Measurements from ENCODE around the gene STK24.

The STK24 gene

DNA sequence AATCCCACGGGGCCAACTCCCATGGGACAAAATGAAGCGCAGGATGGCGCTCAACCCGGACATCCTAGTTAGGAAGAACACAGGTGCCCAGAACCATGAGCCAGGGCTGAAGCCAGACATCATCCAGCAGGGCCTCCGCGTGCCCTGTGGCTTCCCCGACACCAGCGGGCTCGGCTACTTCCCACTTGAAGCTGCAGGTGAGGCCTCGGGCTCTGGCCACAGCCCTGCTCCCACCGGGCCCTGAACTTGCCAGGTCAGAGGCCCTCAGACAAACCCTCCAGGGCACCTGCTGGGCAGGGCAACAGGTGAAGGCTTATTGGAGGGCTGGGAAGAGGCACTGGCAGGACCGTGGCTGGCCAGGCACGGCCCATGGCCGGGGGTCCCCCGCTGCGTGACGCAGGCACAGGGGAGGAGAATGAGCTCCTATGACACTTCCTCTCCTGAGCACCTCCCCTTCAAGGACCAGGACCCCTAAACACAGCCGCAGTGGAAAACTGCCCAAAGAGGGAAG lies 117.7 kb downstream of the STK24 start:
- H3K4me1 ChIP-seq (ENCODE audit: low read length) = no peaks in the 10 kb centered on the region
- no peak overlapping the region for H3K9ac ChIP-seq (ENCODE audit: low read length)
- H3K4me3 ChIP-seq (ENCODE audit: low read length) = no peak overlapping the region
- no peaks in the 10 kb centered on the region for H3K9me2 ChIP-seq (replicated peaks; ENCODE audit: insufficient read depth, low read length)
- H3K9me3 ChIP-seq (replicated peaks; ENCODE audit: insufficient read depth, low read length) = no peaks in the 10 kb centered on the region
- H2AFZ ChIP-seq (ENCODE audit: low read length) = no peak overlapping the region
- DNase-seq = no peak
- no peak for TF ChIP-seq EZH2 (optimal IDR thresholded peaks at IDR 0.05; ENCODE audit: low read depth, low read length)
- TF ChIP-seq EZH2phosphoT487 (IDR thresholded peaks at IDR 0.05; ENCODE audit: low read length) = no peak
- TF ChIP-seq, protein P1, sequence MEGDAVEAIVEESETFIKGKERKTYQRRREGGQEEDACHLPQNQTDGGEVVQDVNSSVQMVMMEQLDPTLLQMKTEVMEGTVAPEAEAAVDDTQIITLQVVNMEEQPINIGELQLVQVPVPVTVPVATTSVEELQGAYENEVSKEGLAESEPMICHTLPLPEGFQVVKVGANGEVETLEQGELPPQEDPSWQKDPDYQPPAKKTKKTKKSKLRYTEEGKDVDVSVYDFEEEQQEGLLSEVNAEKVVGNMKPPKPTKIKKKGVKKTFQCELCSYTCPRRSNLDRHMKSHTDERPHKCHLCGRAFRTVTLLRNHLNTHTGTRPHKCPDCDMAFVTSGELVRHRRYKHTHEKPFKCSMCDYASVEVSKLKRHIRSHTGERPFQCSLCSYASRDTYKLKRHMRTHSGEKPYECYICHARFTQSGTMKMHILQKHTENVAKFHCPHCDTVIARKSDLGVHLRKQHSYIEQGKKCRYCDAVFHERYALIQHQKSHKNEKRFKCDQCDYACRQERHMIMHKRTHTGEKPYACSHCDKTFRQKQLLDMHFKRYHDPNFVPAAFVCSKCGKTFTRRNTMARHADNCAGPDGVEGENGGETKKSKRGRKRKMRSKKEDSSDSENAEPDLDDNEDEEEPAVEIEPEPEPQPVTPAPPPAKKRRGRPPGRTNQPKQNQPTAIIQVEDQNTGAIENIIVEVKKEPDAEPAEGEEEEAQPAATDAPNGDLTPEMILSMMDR (IDR thresholded peaks at IDR 0.05; ENCODE audit: low read length) = no peak
- 0 out of 2 replicates have a peak, but pooled peaks cover 5% of the 10 kb centered on the region for H3K36me3 ChIP-seq (replicated peaks; ENCODE audit: insufficient read depth, low read length)
- H3K27me3 ChIP-seq (replicated peaks; ENCODE audit: insufficient read depth, low read length) = no peaks in the 10 kb centered on the region
- no peaks in the 10 kb centered on the region for H4K20me1 ChIP-seq (ENCODE audit: insufficient read depth, low read length)
- H3F3A ChIP-seq (ENCODE audit: insufficient read depth, low read length) = no peaks in the 10 kb centered on the region
- no peak overlapping the region for H3K27ac ChIP-seq (ENCODE audit: low read length)
- H3K4me2 ChIP-seq (ENCODE audit: low read depth, low read length) = no peak overlapping the region
- peaks cover 19% of the 10 kb centered on the region for H3K79me2 ChIP-seq (ENCODE audit: low read length)

DNA sequence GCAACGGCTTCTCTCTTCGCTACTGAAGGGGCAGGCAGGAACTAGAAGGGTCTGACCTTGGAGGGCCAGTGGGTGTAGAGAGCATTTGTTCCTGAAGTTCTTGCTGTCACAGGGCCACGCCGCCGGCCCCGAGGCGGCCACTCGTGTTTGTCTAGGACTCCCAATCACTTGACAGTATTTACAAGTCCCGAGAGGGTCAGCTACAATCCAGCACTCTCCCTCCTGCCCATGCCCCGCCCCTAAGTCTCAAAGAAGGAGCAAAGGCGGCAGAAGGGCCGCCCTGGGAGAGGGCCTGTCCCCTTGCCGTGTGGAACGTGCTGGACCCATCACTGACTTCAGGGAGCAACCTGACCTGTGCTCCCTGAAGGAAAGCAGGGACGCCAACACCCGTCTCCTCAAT lies 118.5 kb downstream of the STK24 start:
- Histone ChIP-seq H3K79me2 (ENCODE audit: low read length) (peaks cover 13% of the 10 kb centered on the region), H3K4me1 (ENCODE audit: low read length) (no peaks in the 10 kb centered on the region), H3F3A (ENCODE audit: insufficient read depth, low read length) (no peaks in the 10 kb centered on the region), H3K4me2 (ENCODE audit: low read depth, low read length) (no peak overlapping the region), H3K4me3 (ENCODE audit: low read length) (no peak overlapping the region), H3K27ac (ENCODE audit: low read length) (no peak overlapping the region), H3K36me3 (replicated peaks; ENCODE audit: insufficient read depth, low read length) (0 out of 2 replicates have a peak, but pooled peaks cover 5% of the 10 kb centered on the region), H4K20me1 (ENCODE audit: insufficient read depth, low read length) (no peaks in the 10 kb centered on the region), H3K9me2 (replicated peaks; ENCODE audit: insufficient read depth, low read length) (no peaks in the 10 kb centered on the region), H3K9ac (ENCODE audit: low read length) (no peak overlapping the region), H3K9me3 (replicated peaks; ENCODE audit: insufficient read depth, low read length) (no peaks in the 10 kb centered on the region), H2AFZ (ENCODE audit: low read length) (no peak overlapping the region), H3K27me3 (replicated peaks; ENCODE audit: insufficient read depth, low read length) (no peaks in the 10 kb centered on the region)
- TF ChIP-seq, protein P1 (IDR thresholded peaks at IDR 0.05; ENCODE audit: low read length) = no peak
- TF ChIP-seq EZH2 (optimal IDR thresholded peaks at IDR 0.05; ENCODE audit: low read depth, low read length) = no peak
- no peak for TF ChIP-seq EZH2phosphoT487 (IDR thresholded peaks at IDR 0.05; ENCODE audit: low read length)
- no peak for DNase-seq

DNA sequence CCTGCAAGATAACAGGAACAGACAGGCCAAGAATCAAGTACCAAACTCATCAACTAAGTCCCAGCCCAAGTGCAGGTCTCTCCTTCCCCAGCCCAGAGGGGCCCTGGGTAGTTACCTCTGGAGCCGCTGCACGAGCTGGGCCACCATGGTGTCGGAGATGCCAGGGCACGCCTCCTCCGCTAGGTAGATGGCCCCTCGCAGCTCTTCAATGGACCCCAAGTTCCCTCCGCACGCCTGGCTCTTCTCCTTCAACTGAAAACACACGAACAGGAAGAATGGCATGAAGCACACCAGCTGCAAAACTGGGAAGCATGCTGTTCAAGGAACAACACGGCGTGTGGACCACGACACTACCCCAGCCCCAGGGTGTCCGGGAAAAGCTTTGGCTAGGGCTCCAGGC lies 119.9 kb downstream of the STK24 start:
- Histone ChIP-seq H3K27ac (ENCODE audit: low read length) (no peak overlapping the region), H3K36me3 (replicated peaks; ENCODE audit: insufficient read depth, low read length) (peaks cover 8% of the 10 kb centered on the region; the same call in 1 of the 2 replicates), H4K20me1 (ENCODE audit: insufficient read depth, low read length) (no peaks in the 10 kb centered on the region)

More for the DNA sequence above, 119.9 kb downstream of the STK24 start:
- H3F3A ChIP-seq (ENCODE audit: insufficient read depth, low read length) = no peaks in the 10 kb centered on the region
- no peak for DNase-seq
- no peaks in the 10 kb centered on the region for H3K9me3 ChIP-seq (replicated peaks; ENCODE audit: insufficient read depth, low read length)
- H3K4me2 ChIP-seq (ENCODE audit: low read depth, low read length) = no peak overlapping the region
- no peaks in the 10 kb centered on the region for H3K27me3 ChIP-seq (replicated peaks; ENCODE audit: insufficient read depth, low read length)
- H2AFZ ChIP-seq (ENCODE audit: low read length) = no peak overlapping the region
- H3K79me2 ChIP-seq (ENCODE audit: low read length) = no peaks in the 10 kb centered on the region; the same call in 1 of the 2 replicates
- H3K9ac ChIP-seq (ENCODE audit: low read length) = no peak overlapping the region
- TF ChIP-seq, protein P1 (IDR thresholded peaks at IDR 0.05; ENCODE audit: low read length) = no peak
- TF ChIP-seq EZH2 (optimal IDR thresholded peaks at IDR 0.05; ENCODE audit: low read depth, low read length) = no peak
- no peak for TF ChIP-seq EZH2phosphoT487 (IDR thresholded peaks at IDR 0.05; ENCODE audit: low read length)
- no peaks in the 10 kb centered on the region for H3K4me1 ChIP-seq (ENCODE audit: low read length)
- no peak overlapping the region for H3K4me3 ChIP-seq (ENCODE audit: low read length)
- no peaks in the 10 kb centered on the region for H3K9me2 ChIP-seq (replicated peaks; ENCODE audit: insufficient read depth, low read length)

Data from MM.1S (cell line).